GM12878 (cell line): ENCODE data around the gene ATP5ME. TPM values are rescaled to one million over a fixed set of nuclear protein-coding genes. Genes with fewer than 3 reads are reported as not detected.

ENCODE experiments used
- ATAC-seq: fragments of 200-7000 bp; cut with Tn5 transposase; 3 replicates; pipeline ENCODE4 v1.9.1; 2020; ENCODE audit warnings: mild to moderate bottlenecking, moderate library complexity
- BruUV-seq: library from RNA; stranded (reverse); fragments of 400-500 nt; replicated peaks from 2 replicates; lab custom pipeline; 2021; lab: Mats Ljungman, UMichigan
- CTCF ChIA-PET: fragments of 300-600 bp; sonication (Branson Sonifier 250); formaldehyde crosslinking; extraction: SDS; loops from one replicate; lab custom pipeline; 2021; ENCODE audit warnings: inconsistent platforms; lab: Yijun Ruan, JAX
- POLR2A ChIA-PET: fragments of 350-600 bp; formaldehyde crosslinking; extraction: SDS; loops from one replicate; lab custom pipeline; 2021; ENCODE audit warnings: inconsistent platforms; lab: Charles Lee
- RAD21 ChIA-PET: fragments of 300-600 bp; sonication (Branson Sonifier 250); formaldehyde crosslinking; loops from one replicate; lab custom pipeline; 2023; ENCODE audit warnings: antibody characterized with exemption; ENCODE audit not compliant: unreplicated experiment; lab: Charles Lee
- SMC1A ChIA-PET: fragments of 300-600 bp; sonication (Branson Sonifier 250); formaldehyde crosslinking; loops from one replicate; lab custom pipeline; 2023; ENCODE audit not compliant: unreplicated experiment, uncharacterized antibody; lab: Charles Lee
- DNase-seq: peaks from one replicate; pipeline ENCODE4 v3.0.0-alpha.2; 2011; ENCODE audit warnings: low read depth, low spot score
- FAIRE-seq: peaks from 3 replicates; lab custom pipeline; 2011; peaks lifted over from hg19 to GRCh38; lab: Jason Lieb, UNC
- H2AFZ ChIP-seq: 2 replicates; pipeline ENCODE4 v1.6.0; 2011; ENCODE audit warnings: low read depth, low read length, control low read depth; ENCODE audit not compliant: control insufficient read depth
- H3K27ac ChIP-seq: 2 replicates; pipeline ENCODE4 v1.5.1; 2011; ENCODE audit warnings: control low read depth; ENCODE audit not compliant: control insufficient read depth, insufficient read depth
- H3K27me3 ChIP-seq, 2 experiments: replicated peaks in 1 of 2; 2 replicates each; pipeline versions ENCODE4 v1.6.0 to v1.6.1; 2011; ENCODE audit warnings: low read length in 1 of 2; ENCODE audit not compliant: control insufficient read depth in 2 of 2, insufficient read depth in 2 of 2
- H3K36me3 ChIP-seq, 2 experiments: 2 replicates each; pipeline ENCODE4 v1.5.1; 2011; ENCODE audit warnings: low read length in 1 of 2; ENCODE audit not compliant: control insufficient read depth in 2 of 2, insufficient read depth in 2 of 2
- H3K4me1 ChIP-seq: 2 replicates; pipeline ENCODE4 v1.6.1; 2011; ENCODE audit warnings: mild to moderate bottlenecking, low read length, moderate library complexity, mixed read lengths; ENCODE audit not compliant: control insufficient read depth, insufficient read depth
- H3K4me2 ChIP-seq: 2 replicates; pipeline ENCODE4 v1.6.0; 2011; ENCODE audit warnings: control low read depth; ENCODE audit not compliant: control insufficient read depth, insufficient read depth
- H3K4me3 ChIP-seq: fragments of 200-600 bp; sonication (generic); 2 replicates; pipeline ENCODE4 v1.5.1; 2016
- H3K79me2 ChIP-seq: 2 replicates; pipeline ENCODE4 v1.6.0; 2011; ENCODE audit warnings: low read length; ENCODE audit not compliant: control insufficient read depth, insufficient read depth
- H3K9ac ChIP-seq: 2 replicates; pipeline ENCODE4 v1.8.0; 2011; ENCODE audit warnings: low read length, control low read depth, mixed read lengths; ENCODE audit not compliant: control insufficient read depth, insufficient read depth
- H3K9me3 ChIP-seq: replicated peaks from 3 replicates; pipeline ENCODE4 v1.5.1; 2011; ENCODE audit warnings: mild to moderate bottlenecking, low read length; ENCODE audit not compliant: control insufficient read depth, insufficient read depth
- H4K20me1 ChIP-seq: 2 replicates; pipeline ENCODE4 v1.6.0; 2011; ENCODE audit not compliant: control insufficient read depth, insufficient read depth
- BACH1 ChIP-seq: fragments of 450-650 bp; IDR thresholded peaks from 2 replicates; pipeline ENCODE4 v1.6.1; 2017; ENCODE audit warnings: mild to moderate bottlenecking, borderline replicate concordance
- CHD2 ChIP-seq: IDR thresholded peaks from 2 replicates; pipeline ENCODE4 v1.6.1; 2011; ENCODE audit warnings: low read depth, low read length, improper control_type of control experiment, borderline replicate concordance
- CUX1 ChIP-seq: IDR thresholded peaks from 2 replicates; pipeline ENCODE4 v1.6.1; 2012; ENCODE audit warnings: improper control_type of control experiment, low read depth, low read length; ENCODE audit not compliant: insufficient replicate concordance
- FOS ChIP-seq: IDR thresholded peaks from 3 replicates; pipeline ENCODE4 v1.6.1; 2011; ENCODE audit warnings: borderline replicate concordance; ENCODE audit not compliant: insufficient read length; ENCODE audit errors: extremely low read depth
- FOXM1 ChIP-seq: IDR thresholded peaks from 2 replicates; pipeline ENCODE4 v1.6.1; 2012; ENCODE audit warnings: low read depth, mild to moderate bottlenecking, inconsistent platforms, low read length, moderate library complexity
- IKZF2 ChIP-seq, 2 experiments: fragments of 450-650 bp; IDR thresholded peaks; 2 replicates each; pipeline ENCODE4 v1.6.1; 2017; ENCODE audit warnings: mild to moderate bottlenecking in 2 of 2, moderate library complexity in 2 of 2
- MLLT1 ChIP-seq: fragments of 450-650 bp; IDR thresholded peaks from 2 replicates; pipeline ENCODE4 v1.6.1; 2016; ENCODE audit warnings: mild to moderate bottlenecking
- MYC ChIP-seq: IDR thresholded peaks from 2 replicates; pipeline ENCODE4 v1.6.1; 2011; ENCODE audit warnings: mild to moderate bottlenecking, low read length, moderate library complexity, inconsistent platforms; ENCODE audit not compliant: insufficient read depth, insufficient replicate concordance, insufficient read length, severe bottlenecking
- POLR2AphosphoS2 ChIP-seq: IDR thresholded peaks from 2 replicates; pipeline ENCODE4 v1.6.1; 2011; ENCODE audit warnings: low read depth, mild to moderate bottlenecking, low read length, improper control_type of control experiment, moderate library complexity
- RCOR1 ChIP-seq: conservative IDR thresholded peaks from 2 replicates; pipeline ENCODE4 v1.6.1; 2012; ENCODE audit warnings: low read depth, low read length, improper control_type of control experiment
- USF2 ChIP-seq: IDR thresholded peaks from 2 replicates; pipeline ENCODE4 v1.6.1; 2011; ENCODE audit warnings: low read depth, low read length, improper control_type of control experiment, borderline replicate concordance
- WGBS: methylation state at CpG from one replicate; pipeline ENCODE4 v1.1.6; 2016; ENCODE audit warnings: low lambda C conversion rate; ENCODE audit not compliant: insufficient replicate concordance, insufficient coverage; ENCODE audit errors: missing lambda C conversion rate; 5-methylcytosine and 5-hydroxymethylcytosine counted together
- in situ Hi-C: fragments of 300-500 bp; cut with MboI; formaldehyde crosslinking; loops from 9 replicates; pipeline ENCODE4 v1.14.3; 2018; ENCODE audit warnings: mixed read lengths
- intact Hi-C: fragments of 100-400 bp; cut with micrococcal nuclease; formaldehyde crosslinking; loops from one replicate; pipeline ENCODE4 v1.14.2; 2022; ENCODE audit not compliant: unreplicated experiment
- polyA plus RNA-seq, 11 experiments: library from polyadenylated mRNA; depleted of rRNA in 4 of 11; unstranded in 6 of 11; stranded (reverse) in 5 of 11; fragments of >200 nt; fragmentation: Nextera tagmentation in 4 of 11; fragmentation: Illumina TruSeq in 1 of 11; extraction: Ambion mirVana in 4 of 11; extraction: Trizol in 1 of 11; gene quantifications; 1 replicate in 1 of 11; 2 replicates in 10 of 11; pipeline versions ENCODE4 v1.2.1 to v1.2.3, GENCODE V29; 2011 to 2016; ENCODE audit warnings: inconsistent platforms in 2 of 11, missing spikeins in 2 of 11, low read depth in 1 of 11
- total RNA-seq, 4 experiments: library from RNA; depleted of rRNA in 3 of 4; stranded (reverse); fragments of >200 nt in 3 of 4; fragmentation: Illumina TruSeq in 1 of 4; extraction: Trizol in 1 of 4; gene quantifications; 2 replicates each; pipeline versions ENCODE4 v1.2.1 to v1.2.3, GENCODE V29; 2013 to 2021
- TF ChIP-seq, protein P1 (sequence below): fragments of 450-650 bp; IDR thresholded peaks from 2 replicates; pipeline ENCODE4 v1.6.1; 2017; ENCODE audit warnings: mild to moderate bottlenecking
- TF ChIP-seq, protein P2 (sequence below): IDR thresholded peaks from 2 replicates; pipeline ENCODE4 v1.6.1; 2011; ENCODE audit warnings: borderline replicate concordance, low read depth, mild to moderate bottlenecking, moderate library complexity, low read length; ENCODE audit not compliant: insufficient read depth, poor library complexity, severe bottlenecking

The ATP5ME gene
- total and polyA plus RNA-seq, 10 of the 15 experiments (the other 5 are each of a cell fraction or from before 2014, with no cell fraction given): 279 to 2,374 (median 509) TPM

DNA sequence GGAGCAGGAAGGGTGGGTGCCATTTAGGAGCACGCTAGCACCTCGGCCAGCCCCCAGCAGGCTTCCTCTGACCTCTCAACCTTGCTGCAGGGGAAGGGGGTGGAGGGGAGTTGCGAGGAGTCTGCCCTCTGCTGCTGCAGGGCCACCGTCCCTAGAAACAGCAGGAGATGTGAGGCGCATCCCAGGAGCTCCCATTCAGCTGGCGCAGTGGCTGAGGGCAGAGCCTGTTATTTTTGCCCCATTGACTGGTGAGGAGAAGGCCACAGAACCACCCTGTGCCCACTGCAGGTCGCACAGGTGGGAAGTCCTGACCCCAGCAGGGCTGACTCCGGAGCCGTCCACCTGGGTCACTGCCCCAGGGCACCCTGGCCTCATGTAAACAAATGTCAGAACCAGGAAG is 40.7 kb downstream of the ATP5ME start:
- POLR2A ChIA-PET: no interaction called here
- intact Hi-C loops: no loop called here
- TF ChIP-seq POLR2AphosphoS2: no peak
- no peak for TF ChIP-seq CHD2
- TF ChIP-seq, protein P1, sequence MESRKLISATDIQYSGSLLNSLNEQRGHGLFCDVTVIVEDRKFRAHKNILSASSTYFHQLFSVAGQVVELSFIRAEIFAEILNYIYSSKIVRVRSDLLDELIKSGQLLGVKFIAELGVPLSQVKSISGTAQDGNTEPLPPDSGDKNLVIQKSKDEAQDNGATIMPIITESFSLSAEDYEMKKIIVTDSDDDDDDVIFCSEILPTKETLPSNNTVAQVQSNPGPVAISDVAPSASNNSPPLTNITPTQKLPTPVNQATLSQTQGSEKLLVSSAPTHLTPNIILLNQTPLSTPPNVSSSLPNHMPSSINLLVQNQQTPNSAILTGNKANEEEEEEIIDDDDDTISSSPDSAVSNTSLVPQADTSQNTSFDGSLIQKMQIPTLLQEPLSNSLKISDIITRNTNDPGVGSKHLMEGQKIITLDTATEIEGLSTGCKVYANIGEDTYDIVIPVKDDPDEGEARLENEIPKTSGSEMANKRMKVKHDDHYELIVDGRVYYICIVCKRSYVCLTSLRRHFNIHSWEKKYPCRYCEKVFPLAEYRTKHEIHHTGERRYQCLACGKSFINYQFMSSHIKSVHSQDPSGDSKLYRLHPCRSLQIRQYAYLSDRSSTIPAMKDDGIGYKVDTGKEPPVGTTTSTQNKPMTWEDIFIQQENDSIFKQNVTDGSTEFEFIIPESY: no peak
- no peak for TF ChIP-seq FOS
- TF ChIP-seq RCOR1: no peak
- no peak for TF ChIP-seq MYC
- no peak for TF ChIP-seq BACH1
- TF ChIP-seq, protein P2, sequence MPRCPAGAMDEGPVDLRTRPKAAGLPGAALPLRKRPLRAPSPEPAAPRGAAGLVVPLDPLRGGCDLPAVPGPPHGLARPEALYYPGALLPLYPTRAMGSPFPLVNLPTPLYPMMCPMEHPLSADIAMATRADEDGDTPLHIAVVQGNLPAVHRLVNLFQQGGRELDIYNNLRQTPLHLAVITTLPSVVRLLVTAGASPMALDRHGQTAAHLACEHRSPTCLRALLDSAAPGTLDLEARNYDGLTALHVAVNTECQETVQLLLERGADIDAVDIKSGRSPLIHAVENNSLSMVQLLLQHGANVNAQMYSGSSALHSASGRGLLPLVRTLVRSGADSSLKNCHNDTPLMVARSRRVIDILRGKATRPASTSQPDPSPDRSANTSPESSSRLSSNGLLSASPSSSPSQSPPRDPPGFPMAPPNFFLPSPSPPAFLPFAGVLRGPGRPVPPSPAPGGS: no peak
- no peak for TF ChIP-seq CUX1
- TF ChIP-seq USF2: no peak
- TF ChIP-seq IKZF2 (IDR thresholded peaks at IDR 0.05): no peak
- no peak for TF ChIP-seq FOXM1
- TF ChIP-seq MLLT1: no peak

More for the DNA sequence above, 40.7 kb downstream of the ATP5ME start:
- no peaks in the 10 kb centered on the region for H3K79me2 ChIP-seq
- H3K9ac ChIP-seq: no peak overlapping the region
- H3K36me3 ChIP-seq: no peaks in the 10 kb centered on the region
- in situ Hi-C loops: no loop called here
- ATAC-seq (no peak), FAIRE-seq (no peak), DNase-seq (no peak)
- no TSS peak for BruUV-seq
- peaks cover 3% of the 10 kb centered on the region; the same call in 2 of the 3 replicates for H3K9me3 ChIP-seq
- H3K4me1 ChIP-seq: no peaks in the 10 kb centered on the region
- ChIA-PET SMC1A (no interaction called here), CTCF (no interaction called here), RAD21 (no interaction called here)
- no peak overlapping the region for H3K4me2 ChIP-seq
- no peak overlapping the region for H2AFZ ChIP-seq
- H3K4me3 ChIP-seq: no peak overlapping the region
- 35% methylated on average over 9 of the region's 9 CpGs for WGBS
- no peaks in the 10 kb centered on the region for H3K27me3 ChIP-seq
- no peak overlapping the region for H3K27ac ChIP-seq
- H4K20me1 ChIP-seq: no peaks in the 10 kb centered on the region
